Brain pericyte (primary cell): ENCODE results near the gene GLO1.

Experiments used
- DNase-seq: peaks from one replicate; pipeline ENCODE4 v3.0.0-alpha.2; 2012; ENCODE audit warnings: low read depth, low spot score

The GLO1 gene

GRCh38 chr6:38671885-38672467 lies 31.0 kb downstream of the GLO1 start:
- DNase-seq, result peak; percentile 7

GRCh38 chr6:38658418-38659167 lies 44.4 kb downstream of the GLO1 start:
- no peak for DNase-seq

- DNase-seq, result no peak
These were observed 46.0 kb downstream of the GLO1 start for GRCh38 chr6:38656896-38657295.

GRCh38 chr6:38654263-38654662 lies 48.7 kb downstream of the GLO1 start:
- DNase-seq, result no peak

- DNase-seq, result no peak
These were observed 51.7 kb downstream of the GLO1 start for GRCh38 chr6:38651121-38651784.

- no peak for DNase-seq
These were observed 52.7 kb downstream of the GLO1 start for GRCh38 chr6:38650207-38650752.

GRCh38 chr6:38649744-38650143 lies 53.2 kb downstream of the GLO1 start:
- DNase-seq, result no peak

- DNase-seq, result no peak
These were observed 54.3 kb downstream of the GLO1 start for GRCh38 chr6:38648629-38649028.

GRCh38 chr6:38646166-38646878 lies 56.6 kb downstream of the GLO1 start:
- DNase-seq, result no peak

- DNase-seq, result no peak
These were observed 58.0 kb downstream of the GLO1 start for GRCh38 chr6:38644951-38645350.

GRCh38 chr6:38640216-38640909 lies 62.6 kb downstream of the GLO1 start:
- DNase-seq, result no peak

GRCh38 chr6:38639498-38640215 lies 63.3 kb downstream of the GLO1 start, which contains the start of gene BTBD9:
TSS of gene BTBD9 (minus strand) at chr6:38639929.
- peak; percentile 67 for DNase-seq

- DNase-seq, result no peak
These were observed 63.9 kb downstream of the GLO1 start for GRCh38 chr6:38638941-38639497.

- DNase-seq, result no peak
These were observed 65.2 kb downstream of the GLO1 start for GRCh38 chr6:38637756-38638155.

- no peak for DNase-seq
These were observed 66.9 kb downstream of the GLO1 start for GRCh38 chr6:38636027-38636426.

GRCh38 chr6:38634518-38634917 lies 68.4 kb downstream of the GLO1 start:
- DNase-seq, result no peak

GRCh38 chr6:38632490-38632889 lies 70.5 kb downstream of the GLO1 start:
- DNase-seq, result no peak

GRCh38 chr6:38631186-38631783 lies 71.7 kb downstream of the GLO1 start:
- DNase-seq, result no peak
